Measurements from ENCODE around the gene ARHGEF38.

Gene ARHGEF38

GRCh38 chr4:105594099-105595010, 41.9 kb downstream of the ARHGEF38 start:
- peak; percentile 68 for DNase-seq (ENCODE audit: low read depth)
- no peak for TF ChIP-seq CTCF (IDR thresholded peaks at IDR 0.05; ENCODE audit: control insufficient read depth, extremely low read depth, insufficient read depth)
- H3K4me3 ChIP-seq (ENCODE audit: low read depth, low read length): no peak overlapping the region

- no peak overlapping the region for H3K4me3 ChIP-seq (ENCODE audit: low read depth, low read length)
- DNase-seq (ENCODE audit: low read depth): no peak
- TF ChIP-seq CTCF (IDR thresholded peaks at IDR 0.05; ENCODE audit: control insufficient read depth, extremely low read depth, insufficient read depth): no peak
These were observed 44.3 kb downstream of the ARHGEF38 start for GRCh38 chr4:105596684-105597083.

- TF ChIP-seq CTCF (IDR thresholded peaks at IDR 0.05; ENCODE audit: control insufficient read depth, extremely low read depth, insufficient read depth): no peak
- H3K4me3 ChIP-seq (ENCODE audit: low read depth, low read length): no peak overlapping the region
- DNase-seq (ENCODE audit: low read depth): no peak
These were observed 45.6 kb downstream of the ARHGEF38 start for GRCh38 chr4:105598052-105598451.

GRCh38 chr4:105598787-105599186, 46.4 kb downstream of the ARHGEF38 start:
- no peak overlapping the region for H3K4me3 ChIP-seq (ENCODE audit: low read depth, low read length)
- no peak for TF ChIP-seq CTCF (IDR thresholded peaks at IDR 0.05; ENCODE audit: control insufficient read depth, extremely low read depth, insufficient read depth)
- DNase-seq (ENCODE audit: low read depth): no peak

- no peak for DNase-seq (ENCODE audit: low read depth)
- no peak for TF ChIP-seq CTCF (IDR thresholded peaks at IDR 0.05; ENCODE audit: control insufficient read depth, extremely low read depth, insufficient read depth)
- H3K4me3 ChIP-seq (ENCODE audit: low read depth, low read length): no peak overlapping the region
These were observed 47.1 kb downstream of the ARHGEF38 start for GRCh38 chr4:105599482-105599881.

GRCh38 chr4:105599932-105600655, 47.7 kb downstream of the ARHGEF38 start:
- H3K4me3 ChIP-seq (ENCODE audit: low read depth, low read length): no peak overlapping the region
- no peak for TF ChIP-seq CTCF (IDR thresholded peaks at IDR 0.05; ENCODE audit: control insufficient read depth, extremely low read depth, insufficient read depth)
- DNase-seq (ENCODE audit: low read depth): no peak

Measured in LNCaP clone FGC (cell line).